GM18526 (cell line): Measurements from ENCODE around the gene HCRTR2.

ENCODE experiments used
- POLR2A ChIP-seq: IDR thresholded peaks from 3 replicates; pipeline ENCODE4 v1.6.1; 2011; ENCODE audit not compliant: insufficient read length; ENCODE audit errors: extremely low read depth

The HCRTR2 gene

DNA sequence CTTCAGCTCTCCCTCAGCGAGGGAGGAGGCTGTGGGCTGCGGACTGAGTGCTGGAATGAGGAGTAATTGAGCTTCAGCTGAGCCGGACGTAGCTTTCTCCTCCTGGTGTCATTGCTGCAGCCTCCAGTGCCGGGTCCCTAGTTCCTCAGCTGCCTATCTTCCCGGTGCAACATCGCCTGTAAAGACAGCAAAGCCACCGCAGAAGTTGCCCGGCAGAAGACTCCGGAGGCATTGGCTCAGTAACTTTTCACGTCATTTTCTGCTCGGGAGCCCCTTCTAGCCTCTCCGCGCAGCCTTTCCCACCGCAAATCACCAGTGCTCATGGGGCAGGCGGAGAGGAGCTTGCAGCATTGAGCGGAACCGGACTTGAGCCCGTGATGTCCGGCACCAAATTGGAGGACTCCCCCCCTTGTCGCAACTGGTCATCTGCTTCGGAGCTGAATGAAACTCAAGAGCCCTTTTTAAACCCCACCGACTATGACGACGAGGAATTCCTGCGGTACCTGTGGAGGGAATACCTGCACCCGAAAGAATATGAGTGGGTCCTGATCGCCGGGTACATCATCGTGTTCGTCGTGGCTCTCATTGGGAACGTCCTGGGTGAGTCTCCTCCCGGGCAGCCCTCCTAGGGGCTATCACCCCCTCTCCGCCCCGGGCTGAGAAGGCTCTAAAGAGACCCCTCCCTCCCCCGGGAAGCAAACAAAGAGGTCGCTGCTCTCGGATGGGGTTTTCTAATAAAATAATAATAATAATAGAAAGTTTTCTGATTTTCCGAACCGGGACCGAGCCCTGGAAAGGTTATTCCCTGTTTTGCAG, at the start of gene HCRTR2:
Gene HCRTR2, plus strand, starts transcription at position 305 of the 816 bp plus-strand sequence. Its CDS starts 73 bp downstream, at position 378.
- no peak for TF ChIP-seq POLR2A

DNA sequence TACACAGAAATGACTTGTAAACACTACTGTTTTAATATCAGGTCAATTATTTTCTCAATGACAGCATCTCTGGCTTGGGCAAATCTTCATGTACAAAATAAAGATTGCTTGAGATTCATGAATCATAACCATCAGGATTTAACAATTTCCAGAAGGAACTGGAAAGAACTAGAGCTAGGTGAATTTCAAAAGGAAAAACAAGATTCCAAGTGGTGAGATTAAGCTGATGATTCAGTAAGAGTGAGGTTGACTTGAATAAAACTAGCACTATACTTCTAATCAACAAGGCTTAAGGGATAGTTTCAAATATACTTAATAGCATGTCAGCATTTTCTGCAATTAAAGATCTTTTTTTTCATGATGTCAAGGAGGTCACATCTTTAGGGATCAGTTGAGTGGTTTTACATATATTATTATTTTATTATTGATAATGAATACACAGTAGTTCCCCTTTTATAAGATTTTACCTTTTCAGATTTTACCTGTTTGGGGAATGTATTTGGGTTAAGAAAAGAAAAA, 43.5 kb upstream of the HCRTR2 start:
- no peak for TF ChIP-seq POLR2A

DNA sequence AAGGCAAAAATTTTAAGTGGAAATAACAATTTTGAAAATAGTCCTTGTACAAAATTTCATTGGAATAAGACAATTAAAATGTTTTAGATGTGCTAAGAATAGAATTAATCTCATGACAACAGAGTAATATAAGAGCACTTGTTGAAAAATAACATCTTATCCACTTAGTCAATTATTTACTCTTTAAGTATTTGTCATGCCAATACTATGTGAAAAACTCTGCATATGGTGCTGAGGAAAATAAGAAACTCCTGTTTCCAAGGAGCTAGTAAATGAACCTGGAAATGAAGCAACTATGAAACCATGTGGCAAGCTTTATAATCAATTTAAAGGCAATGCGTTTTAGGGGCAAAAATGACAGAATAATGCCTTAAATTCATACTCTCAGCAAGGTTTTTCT, 42.7 kb upstream of the HCRTR2 start:
- no peak for TF ChIP-seq POLR2A

DNA sequence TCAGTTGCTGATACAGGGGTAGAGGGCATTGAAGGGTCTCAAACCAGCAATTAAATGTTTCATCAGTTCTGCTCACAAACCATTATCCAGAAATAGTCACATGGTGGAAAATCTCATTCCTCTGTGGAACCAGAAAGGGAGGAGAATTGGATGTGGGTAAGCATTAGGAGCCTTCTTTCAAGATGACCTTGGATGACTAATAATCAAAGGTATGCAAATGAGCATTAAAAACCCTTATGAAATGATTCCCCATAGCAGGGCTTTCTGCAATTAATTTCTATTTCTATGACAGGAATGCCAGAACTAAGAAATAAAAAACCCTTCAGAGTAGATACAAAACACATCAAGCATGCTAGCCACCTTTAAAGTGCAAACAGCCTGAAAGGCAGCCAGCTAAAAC, 37.4 kb upstream of the HCRTR2 start:
- TF ChIP-seq POLR2A: no peak

DNA sequence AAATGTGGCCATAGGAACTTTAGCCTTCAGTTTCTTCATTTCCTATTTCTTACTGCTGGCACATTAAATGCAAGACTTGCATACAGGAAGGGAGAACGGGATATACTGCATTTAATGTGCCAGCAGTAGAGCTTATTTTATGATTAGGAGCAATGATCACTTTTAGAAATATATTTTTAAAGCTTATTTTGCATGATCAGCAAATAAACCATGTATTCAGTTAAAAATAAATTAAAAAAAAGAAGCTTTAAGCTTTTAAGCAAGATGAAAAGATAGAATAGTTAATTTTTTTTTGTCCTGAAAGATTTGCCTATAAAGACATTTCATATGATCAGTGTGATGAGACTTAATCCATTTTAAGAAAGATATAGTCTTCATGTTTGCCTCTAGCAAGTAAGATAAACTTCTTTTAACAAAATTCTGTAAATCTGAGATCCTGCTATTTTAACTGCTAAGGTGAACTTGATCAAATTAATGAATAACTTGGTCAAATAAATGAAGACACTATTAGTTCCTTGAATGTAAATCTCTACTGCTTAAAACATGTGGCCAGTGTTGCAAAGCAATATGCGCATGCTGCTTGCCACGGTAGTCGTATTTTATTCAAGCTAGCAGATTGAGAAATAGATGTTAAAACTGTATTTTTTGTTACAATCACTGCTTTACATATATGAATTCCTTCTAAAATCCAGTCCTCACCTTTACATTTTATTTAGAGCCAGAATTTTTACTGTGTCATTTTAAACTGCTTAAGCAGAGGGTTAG, 36.2 kb upstream of the HCRTR2 start:
- no peak for TF ChIP-seq POLR2A

DNA sequence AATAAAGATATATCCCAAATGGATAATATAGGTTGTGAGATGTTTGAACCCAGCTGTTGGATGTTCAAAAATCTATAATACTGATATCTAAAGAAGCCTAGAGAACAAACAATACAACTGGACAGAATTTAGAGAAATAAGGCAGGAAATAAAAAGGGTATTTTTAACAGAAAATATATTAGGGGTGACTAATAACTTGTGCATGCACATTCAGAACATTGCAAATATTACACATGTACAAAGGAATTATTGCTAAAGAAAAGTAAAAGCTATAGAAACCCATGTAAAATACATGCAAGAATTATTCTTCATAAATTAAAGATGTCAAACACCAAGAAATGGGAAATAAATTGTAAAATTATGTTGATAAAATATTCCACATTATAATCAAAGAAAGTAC, 32.7 kb upstream of the HCRTR2 start:
- no peak for TF ChIP-seq POLR2A

DNA sequence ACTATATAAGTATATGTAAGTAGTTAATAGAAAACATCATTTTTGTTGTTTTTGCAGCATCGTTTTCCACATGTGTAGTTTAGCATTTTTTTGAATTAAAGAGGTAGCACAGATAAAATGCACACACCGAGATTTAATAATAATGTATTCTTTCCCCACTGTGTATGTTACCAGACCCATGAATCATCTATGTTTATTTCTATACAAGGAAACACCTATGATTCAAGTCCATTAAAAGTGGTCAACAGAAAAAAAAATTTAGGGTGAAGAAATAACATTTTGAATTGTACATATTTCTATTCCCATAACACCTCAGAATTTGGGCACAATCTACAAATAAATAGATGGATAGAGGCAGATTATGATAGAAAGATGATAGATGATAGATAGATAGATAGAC, 31.7 kb upstream of the HCRTR2 start:
- TF ChIP-seq POLR2A: no peak

DNA sequence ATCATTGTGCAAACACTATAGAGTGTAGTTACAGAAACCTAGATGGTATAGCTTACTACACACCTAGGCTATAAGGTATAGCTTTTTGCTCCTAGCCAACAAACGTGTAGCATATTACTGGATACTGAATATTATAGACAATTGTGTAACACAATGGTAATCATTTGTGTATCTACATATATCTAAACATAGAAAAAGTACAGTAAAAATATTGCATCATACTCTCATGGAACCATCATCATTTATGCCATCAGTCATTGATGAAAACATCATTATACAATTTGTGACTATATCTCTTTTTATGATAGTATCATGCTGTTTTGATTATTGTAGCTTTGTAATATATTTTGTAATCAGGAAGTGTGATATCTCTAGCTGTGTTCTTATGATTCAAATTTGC, 21.0 kb upstream of the HCRTR2 start:
- TF ChIP-seq POLR2A: no peak

DNA sequence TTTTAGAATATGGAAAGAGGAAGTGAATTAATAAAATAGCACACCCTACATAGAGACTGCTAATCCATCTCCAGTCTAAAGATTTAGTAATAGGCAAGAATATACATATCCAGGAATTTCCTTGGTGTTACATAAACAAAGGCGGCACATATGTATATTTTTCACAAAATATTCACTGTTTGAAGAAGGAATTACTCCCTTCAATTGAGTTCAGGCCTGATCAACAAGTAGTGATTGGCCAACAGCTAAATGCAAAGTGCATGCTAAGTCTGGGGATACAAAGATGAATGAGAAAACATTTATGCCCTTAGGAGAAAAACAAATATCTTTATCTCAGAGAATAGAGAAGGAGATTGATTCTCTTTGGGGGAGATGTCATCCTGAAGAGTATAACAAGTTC, 6.5 kb upstream of the HCRTR2 start:
- no peak for TF ChIP-seq POLR2A

DNA sequence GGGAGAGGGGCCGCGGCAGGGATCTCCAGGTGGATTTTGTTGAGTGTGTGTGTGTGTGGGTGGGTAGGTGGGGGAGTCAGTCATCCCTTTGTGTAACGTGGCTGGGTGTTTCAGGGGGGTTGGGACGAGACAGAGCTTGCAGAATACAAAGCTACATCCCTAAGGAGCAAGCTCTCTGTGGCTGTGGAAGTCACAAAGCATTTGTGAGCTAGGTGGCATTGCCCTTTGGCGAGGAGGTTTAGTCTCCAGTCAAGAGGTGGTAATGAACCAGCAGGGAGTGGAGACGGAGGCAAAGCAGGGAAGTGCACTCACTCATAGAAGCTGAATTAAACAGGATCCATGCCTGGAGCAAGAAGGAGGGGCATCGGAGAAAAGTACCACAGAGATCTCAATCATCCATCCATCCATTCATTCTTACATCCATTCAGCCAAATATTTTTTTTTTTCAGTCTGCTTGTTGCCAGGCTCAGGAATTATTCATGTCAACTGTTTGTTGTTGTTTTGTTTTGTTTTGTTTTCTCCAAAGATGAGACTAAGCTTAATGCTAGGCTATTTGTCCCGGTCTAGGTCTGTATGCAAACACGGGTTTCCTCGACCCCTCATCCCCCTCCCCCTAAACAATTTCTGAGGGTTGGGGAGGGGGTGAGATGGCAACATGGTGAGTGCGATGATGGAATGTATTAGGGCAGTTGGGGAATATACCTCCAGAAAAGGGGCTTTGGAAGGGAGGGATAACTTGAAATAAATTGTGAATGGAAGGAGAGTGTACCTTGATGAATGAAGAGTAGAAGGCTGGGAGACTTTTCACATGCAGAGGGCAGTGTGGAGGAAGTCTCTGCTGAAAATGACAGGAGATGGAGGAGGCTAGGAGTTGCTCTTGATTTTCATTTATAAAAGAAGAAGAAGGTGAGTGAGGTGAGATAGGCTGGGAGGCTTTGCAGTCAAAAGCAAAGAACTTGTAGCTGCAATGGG, 1.0 kb downstream of the HCRTR2 start:
- no peak for TF ChIP-seq POLR2A

DNA sequence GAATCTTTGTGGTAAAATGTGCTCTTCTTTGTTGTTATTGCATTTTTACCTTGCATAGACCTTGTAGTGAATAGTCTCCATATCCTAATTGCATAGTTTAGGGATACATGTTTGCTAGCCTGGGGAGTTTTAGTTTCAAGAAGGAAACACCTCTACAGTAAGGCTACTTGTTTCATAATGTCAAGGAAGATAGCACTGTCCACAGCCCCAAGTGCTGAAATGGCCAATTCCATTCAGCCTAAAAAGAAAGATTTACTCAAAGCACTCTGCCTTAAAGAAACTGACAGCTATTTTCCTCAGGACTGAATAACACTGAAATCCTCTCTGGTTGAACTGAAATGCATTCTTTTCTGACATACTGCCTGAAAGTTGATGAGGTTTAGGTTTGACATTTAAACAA, 2.6 kb downstream of the HCRTR2 start:
- no peak for TF ChIP-seq POLR2A

DNA sequence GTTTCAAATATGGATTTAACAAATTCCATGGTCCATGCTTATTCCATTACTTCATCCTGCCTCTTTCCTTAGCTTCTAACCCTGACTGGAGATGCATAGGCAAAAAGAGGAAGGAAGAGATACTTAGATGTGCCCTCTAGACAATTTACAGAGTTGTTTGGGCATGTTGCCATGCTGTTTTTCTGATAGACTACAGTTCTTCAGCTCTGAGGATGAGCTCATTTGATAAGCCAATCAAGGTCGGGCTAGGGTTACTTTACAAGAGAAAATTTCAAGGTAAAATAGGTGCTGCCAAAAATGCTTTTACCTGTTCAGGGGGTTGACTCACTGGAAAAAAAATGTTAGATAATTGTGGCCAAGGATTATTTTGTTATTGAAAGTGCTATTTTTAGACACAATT, 5.9 kb downstream of the HCRTR2 start:
- no peak for TF ChIP-seq POLR2A

DNA sequence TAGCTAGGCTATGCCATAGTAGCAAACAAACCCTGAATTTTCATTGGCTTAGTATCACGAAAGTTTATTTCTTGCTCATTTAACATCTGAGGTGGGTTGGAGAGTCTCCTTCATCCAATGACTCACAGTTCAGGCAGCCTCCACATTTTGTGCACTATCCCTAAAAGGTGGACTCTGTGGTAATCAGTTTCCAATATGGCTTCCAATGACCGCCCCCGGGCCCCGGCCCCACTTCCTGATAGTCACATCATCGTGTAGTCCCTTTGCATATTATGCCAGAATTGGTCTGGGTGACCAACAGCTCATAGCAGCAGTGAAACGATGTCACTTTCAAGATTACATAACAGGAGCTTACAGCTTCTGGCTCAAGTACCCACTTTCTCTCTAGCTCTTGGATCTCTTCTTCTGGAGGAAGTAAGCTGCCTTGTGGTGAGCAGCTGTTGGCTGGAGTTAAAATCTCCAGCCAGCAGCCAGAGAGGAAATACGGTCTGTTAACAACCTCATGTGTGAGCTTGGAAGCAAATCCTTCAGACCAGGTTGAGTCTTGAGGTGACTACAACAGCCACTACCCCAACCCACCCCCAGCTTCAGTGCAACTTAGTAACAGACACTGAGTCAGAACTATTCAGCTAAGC, 7.8 kb downstream of the HCRTR2 start:
- TF ChIP-seq POLR2A: no peak

DNA sequence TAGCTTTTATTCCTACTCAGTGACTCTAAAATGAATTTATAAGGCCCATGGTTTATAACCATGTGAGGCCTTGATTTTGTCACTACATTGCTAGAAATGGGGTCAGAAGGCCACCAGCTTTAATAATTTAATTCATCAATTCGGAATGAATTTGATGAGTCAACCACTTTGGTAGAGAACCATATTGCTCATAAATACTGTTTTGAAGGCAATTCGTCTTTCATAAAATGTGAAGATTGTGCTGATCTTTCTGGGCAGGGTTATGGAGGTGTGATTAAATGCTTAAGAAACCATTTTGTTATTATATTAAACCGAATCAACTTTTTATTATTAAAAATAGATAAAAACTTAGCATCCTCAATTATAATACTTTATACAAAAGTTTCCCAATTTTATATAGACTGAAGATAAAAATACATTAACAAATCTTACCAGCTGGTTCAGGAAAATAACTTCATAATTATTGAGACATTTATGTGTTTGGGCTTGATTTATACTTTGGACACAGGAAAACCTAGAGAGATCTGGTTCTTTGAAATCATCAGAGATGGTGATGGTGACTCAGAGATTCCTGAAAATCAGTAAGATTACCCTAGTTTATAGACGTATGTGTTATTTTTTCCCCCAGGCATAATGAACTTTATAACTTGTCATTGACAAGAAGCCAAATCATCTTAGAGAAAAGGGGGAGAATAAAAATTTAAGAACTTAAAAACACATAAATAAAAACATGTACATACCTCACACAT, 10.6 kb downstream of the HCRTR2 start:
- TF ChIP-seq POLR2A: no peak
